Liver (tissue), 3 donors: Measurements from ENCODE around the gene PIN1.

Experiments used
- HNF4A ChIP-seq, 2 donors: conservative IDR thresholded peaks; 2 replicates each; pipeline ENCODE4 v1.6.1; 2016; ENCODE audit warnings: antibody characterized with exemption in 2 of 2, mild to moderate bottlenecking in 2 of 2
- YY1 ChIP-seq: IDR thresholded peaks from 2 replicates; pipeline ENCODE4 v1.6.1; 2016; ENCODE audit warnings: antibody characterized with exemption, mild to moderate bottlenecking
- TF ChIP-seq, protein P1 (sequence below): fragments of 150-350 bp; IDR thresholded peaks from 2 replicates; pipeline ENCODE4 v1.5.1; 2017; ENCODE audit warnings: improper control_type of control experiment, low read depth, low read length; ENCODE audit not compliant: missing input control
- TF ChIP-seq, protein P2 (sequence below): IDR thresholded peaks from 2 replicates; pipeline ENCODE4 v1.6.1; 2016; ENCODE audit warnings: antibody characterized with exemption, mild to moderate bottlenecking
- TF ChIP-seq, protein P3 (sequence below): IDR thresholded peaks from 2 replicates; pipeline ENCODE4 v1.6.1; 2016; ENCODE audit warnings: antibody characterized with exemption
- donor health status: healthy.
- donor health status: healthy.

DNA sequence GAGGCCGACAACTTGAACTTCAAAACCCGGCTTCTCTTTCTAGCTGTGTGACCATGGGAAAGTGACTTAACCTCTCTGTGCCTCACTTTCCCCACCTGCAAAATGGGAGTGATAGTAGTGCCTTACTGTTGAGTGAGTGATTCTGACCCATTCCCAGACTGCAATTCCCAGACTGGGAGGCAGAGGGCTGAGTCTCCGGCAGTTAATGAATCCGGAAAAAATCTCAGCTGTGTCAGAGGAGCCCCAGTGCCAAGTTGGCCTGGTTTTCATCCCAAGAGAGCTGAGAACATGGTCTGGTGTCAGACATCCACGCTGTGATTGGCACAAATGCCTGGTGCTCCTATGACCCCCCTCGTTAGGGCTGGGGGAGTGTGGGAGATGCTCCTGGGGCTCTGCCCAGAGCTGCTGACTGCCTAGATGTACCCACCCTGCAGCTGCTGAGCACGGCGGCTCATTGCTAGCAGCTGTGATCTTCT, 50.0 kb downstream of the PIN1 start:
- TF ChIP-seq, protein P1, sequence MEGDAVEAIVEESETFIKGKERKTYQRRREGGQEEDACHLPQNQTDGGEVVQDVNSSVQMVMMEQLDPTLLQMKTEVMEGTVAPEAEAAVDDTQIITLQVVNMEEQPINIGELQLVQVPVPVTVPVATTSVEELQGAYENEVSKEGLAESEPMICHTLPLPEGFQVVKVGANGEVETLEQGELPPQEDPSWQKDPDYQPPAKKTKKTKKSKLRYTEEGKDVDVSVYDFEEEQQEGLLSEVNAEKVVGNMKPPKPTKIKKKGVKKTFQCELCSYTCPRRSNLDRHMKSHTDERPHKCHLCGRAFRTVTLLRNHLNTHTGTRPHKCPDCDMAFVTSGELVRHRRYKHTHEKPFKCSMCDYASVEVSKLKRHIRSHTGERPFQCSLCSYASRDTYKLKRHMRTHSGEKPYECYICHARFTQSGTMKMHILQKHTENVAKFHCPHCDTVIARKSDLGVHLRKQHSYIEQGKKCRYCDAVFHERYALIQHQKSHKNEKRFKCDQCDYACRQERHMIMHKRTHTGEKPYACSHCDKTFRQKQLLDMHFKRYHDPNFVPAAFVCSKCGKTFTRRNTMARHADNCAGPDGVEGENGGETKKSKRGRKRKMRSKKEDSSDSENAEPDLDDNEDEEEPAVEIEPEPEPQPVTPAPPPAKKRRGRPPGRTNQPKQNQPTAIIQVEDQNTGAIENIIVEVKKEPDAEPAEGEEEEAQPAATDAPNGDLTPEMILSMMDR: peak; percentile 14
- TF ChIP-seq, protein P2, sequence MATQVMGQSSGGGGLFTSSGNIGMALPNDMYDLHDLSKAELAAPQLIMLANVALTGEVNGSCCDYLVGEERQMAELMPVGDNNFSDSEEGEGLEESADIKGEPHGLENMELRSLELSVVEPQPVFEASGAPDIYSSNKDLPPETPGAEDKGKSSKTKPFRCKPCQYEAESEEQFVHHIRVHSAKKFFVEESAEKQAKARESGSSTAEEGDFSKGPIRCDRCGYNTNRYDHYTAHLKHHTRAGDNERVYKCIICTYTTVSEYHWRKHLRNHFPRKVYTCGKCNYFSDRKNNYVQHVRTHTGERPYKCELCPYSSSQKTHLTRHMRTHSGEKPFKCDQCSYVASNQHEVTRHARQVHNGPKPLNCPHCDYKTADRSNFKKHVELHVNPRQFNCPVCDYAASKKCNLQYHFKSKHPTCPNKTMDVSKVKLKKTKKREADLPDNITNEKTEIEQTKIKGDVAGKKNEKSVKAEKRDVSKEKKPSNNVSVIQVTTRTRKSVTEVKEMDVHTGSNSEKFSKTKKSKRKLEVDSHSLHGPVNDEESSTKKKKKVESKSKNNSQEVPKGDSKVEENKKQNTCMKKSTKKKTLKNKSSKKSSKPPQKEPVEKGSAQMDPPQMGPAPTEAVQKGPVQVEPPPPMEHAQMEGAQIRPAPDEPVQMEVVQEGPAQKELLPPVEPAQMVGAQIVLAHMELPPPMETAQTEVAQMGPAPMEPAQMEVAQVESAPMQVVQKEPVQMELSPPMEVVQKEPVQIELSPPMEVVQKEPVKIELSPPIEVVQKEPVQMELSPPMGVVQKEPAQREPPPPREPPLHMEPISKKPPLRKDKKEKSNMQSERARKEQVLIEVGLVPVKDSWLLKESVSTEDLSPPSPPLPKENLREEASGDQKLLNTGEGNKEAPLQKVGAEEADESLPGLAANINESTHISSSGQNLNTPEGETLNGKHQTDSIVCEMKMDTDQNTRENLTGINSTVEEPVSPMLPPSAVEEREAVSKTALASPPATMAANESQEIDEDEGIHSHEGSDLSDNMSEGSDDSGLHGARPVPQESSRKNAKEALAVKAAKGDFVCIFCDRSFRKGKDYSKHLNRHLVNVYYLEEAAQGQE: no peak
- TF ChIP-seq HNF4A (conservative IDR thresholded peaks at IDR 0.05): no peak
- no peak for TF ChIP-seq YY1
- TF ChIP-seq, protein P3, sequence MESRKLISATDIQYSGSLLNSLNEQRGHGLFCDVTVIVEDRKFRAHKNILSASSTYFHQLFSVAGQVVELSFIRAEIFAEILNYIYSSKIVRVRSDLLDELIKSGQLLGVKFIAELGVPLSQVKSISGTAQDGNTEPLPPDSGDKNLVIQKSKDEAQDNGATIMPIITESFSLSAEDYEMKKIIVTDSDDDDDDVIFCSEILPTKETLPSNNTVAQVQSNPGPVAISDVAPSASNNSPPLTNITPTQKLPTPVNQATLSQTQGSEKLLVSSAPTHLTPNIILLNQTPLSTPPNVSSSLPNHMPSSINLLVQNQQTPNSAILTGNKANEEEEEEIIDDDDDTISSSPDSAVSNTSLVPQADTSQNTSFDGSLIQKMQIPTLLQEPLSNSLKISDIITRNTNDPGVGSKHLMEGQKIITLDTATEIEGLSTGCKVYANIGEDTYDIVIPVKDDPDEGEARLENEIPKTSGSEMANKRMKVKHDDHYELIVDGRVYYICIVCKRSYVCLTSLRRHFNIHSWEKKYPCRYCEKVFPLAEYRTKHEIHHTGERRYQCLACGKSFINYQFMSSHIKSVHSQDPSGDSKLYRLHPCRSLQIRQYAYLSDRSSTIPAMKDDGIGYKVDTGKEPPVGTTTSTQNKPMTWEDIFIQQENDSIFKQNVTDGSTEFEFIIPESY: no peak
